IMR-90 (cell line): ENCODE data around the gene WAS. TPM values are rescaled to one million over a fixed set of nuclear protein-coding genes. Genes with fewer than 3 reads are reported as not detected.

Experiments used
- ATAC-seq: fragments of 200-7000 bp; cut with Tn5 transposase; 2 replicates; pipeline ENCODE4 v1.9.1; 2020; ENCODE audit warnings: low read depth, mild to moderate bottlenecking, moderate library complexity
- BruUV-seq: library from RNA; stranded (reverse); fragments of 400-500 nt; replicated peaks from 2 replicates; lab custom pipeline; 2021; lab: Mats Ljungman, UMichigan
- CTCF ChIA-PET: fragments of 300-600 bp; formaldehyde crosslinking; extraction: SDS; loops from one replicate; lab custom pipeline; 2021; ENCODE audit warnings: antibody characterized with exemption; lab: Yijun Ruan, JAX
- POLR2A ChIA-PET: fragments of 300-600 bp; sonication (Branson Sonifier 250); formaldehyde crosslinking; loops from one replicate; lab custom pipeline; 2022; ENCODE audit warnings: antibody characterized with exemption; ENCODE audit not compliant: unreplicated experiment; lab: Charles Lee
- DNase-seq: peaks from one replicate; pipeline ENCODE4 v3.0.0; 2013
- H2AFZ ChIP-seq: replicated peaks from 2 replicates; pipeline ENCODE3; 2013; ENCODE audit warnings: low read length, mild to moderate bottlenecking; ENCODE audit not compliant: poor library complexity
- H2AK5ac ChIP-seq: 2 replicates; pipeline ENCODE4 v1.6.1; 2013; ENCODE audit warnings: low read depth, low read length, inconsistent platforms
- H2AK9ac ChIP-seq: replicated peaks from 2 replicates; pipeline ENCODE3; 2013; ENCODE audit warnings: mild to moderate bottlenecking, low read depth, low read length, moderate library complexity; ENCODE audit not compliant: poor library complexity
- H2BK120ac ChIP-seq: 2 replicates; pipeline ENCODE4 v1.6.1; 2013; ENCODE audit warnings: low read depth, low read length, inconsistent platforms
- H2BK15ac ChIP-seq: 3 replicates; pipeline ENCODE4 v1.6.1; 2013; ENCODE audit warnings: low read depth, low read length, inconsistent platforms
- H2BK20ac ChIP-seq: 2 replicates; pipeline ENCODE4 v1.6.1; 2013; ENCODE audit warnings: low read depth, mild to moderate bottlenecking, inconsistent platforms, low read length, moderate library complexity
- H2BK5ac ChIP-seq: 2 replicates; pipeline ENCODE4 v1.6.1; 2013; ENCODE audit warnings: mild to moderate bottlenecking, low read depth, low read length, inconsistent platforms; ENCODE audit not compliant: poor library complexity, severe bottlenecking
- H3K14ac ChIP-seq: replicated peaks from 2 replicates; pipeline ENCODE4 v1.6.1; 2013; ENCODE audit warnings: low read depth, low read length, inconsistent platforms
- H3K18ac ChIP-seq: 2 replicates; pipeline ENCODE4 v1.6.1; 2013; ENCODE audit warnings: low read depth, low read length, control low read depth
- H3K23ac ChIP-seq: 2 replicates; pipeline ENCODE4 v1.6.1; 2013; ENCODE audit warnings: low read depth, low read length, inconsistent platforms
- H3K27ac ChIP-seq: 2 replicates; pipeline ENCODE4 v1.5.1; 2013; ENCODE audit warnings: mild to moderate bottlenecking, control low read depth, low read length; ENCODE audit not compliant: insufficient read depth
- H3K27me3 ChIP-seq: 2 replicates; pipeline ENCODE4 v1.6.1; 2013; ENCODE audit warnings: low read length; ENCODE audit not compliant: control insufficient read depth, insufficient read depth
- H3K36me3 ChIP-seq: 2 replicates; pipeline ENCODE4 v1.6.1; 2013; ENCODE audit warnings: low read length, mixed read lengths; ENCODE audit not compliant: control insufficient read depth, insufficient read depth
- H3K4ac ChIP-seq: 2 replicates; pipeline ENCODE4 v1.6.1; 2013; ENCODE audit warnings: low read depth, low read length, inconsistent platforms
- H3K4me1 ChIP-seq: 2 replicates; pipeline ENCODE4 v1.6.1; 2013; ENCODE audit warnings: low read length, mixed read lengths; ENCODE audit not compliant: control insufficient read depth, insufficient read depth
- H3K4me2 ChIP-seq: 2 replicates; pipeline ENCODE4 v1.6.1; 2013; ENCODE audit warnings: low read depth, mild to moderate bottlenecking, control low read depth, low read length, moderate library complexity
- H3K4me3 ChIP-seq: 2 replicates; pipeline ENCODE4 v1.5.1; 2013; ENCODE audit warnings: low read depth, mild to moderate bottlenecking, control low read depth, low read length, moderate library complexity; ENCODE audit not compliant: insufficient read depth
- H3K56ac ChIP-seq: 2 replicates; pipeline ENCODE4 v1.6.1; 2013; ENCODE audit warnings: low read length, inconsistent platforms; ENCODE audit not compliant: insufficient read depth; ENCODE audit errors: extremely low read depth
- H3K79me1 ChIP-seq, 2 experiments: 2 replicates each; pipeline ENCODE4 v1.6.1; 2013; ENCODE audit warnings: low read length in 2 of 2, inconsistent platforms in 1 of 2, low read depth in 1 of 2
- H3K9ac ChIP-seq: 2 replicates; pipeline ENCODE4 v1.6.1; 2013; ENCODE audit warnings: low read depth, low read length, control low read depth
- H3K9me1 ChIP-seq: 2 replicates; pipeline ENCODE4 v1.6.1; 2013; ENCODE audit warnings: low read length, inconsistent platforms; ENCODE audit not compliant: insufficient read depth
- H3K9me3 ChIP-seq: 2 replicates; pipeline ENCODE4 v1.6.1; 2013; ENCODE audit warnings: low read length; ENCODE audit not compliant: control insufficient read depth, insufficient read depth
- H4K20me1 ChIP-seq: 2 replicates; pipeline ENCODE4 v1.6.1; 2013; ENCODE audit warnings: low read length, inconsistent platforms; ENCODE audit not compliant: insufficient read depth
- H4K5ac ChIP-seq: 2 replicates; pipeline ENCODE4 v1.6.1; 2013; ENCODE audit warnings: mild to moderate bottlenecking, low read depth, low read length, control low read depth
- H4K8ac ChIP-seq, 2 experiments: 2 replicates each; pipeline ENCODE4 v1.6.1; 2013; ENCODE audit warnings: low read depth in 2 of 2, low read length in 2 of 2, control low read depth in 1 of 2, inconsistent platforms in 1 of 2
- H4K91ac ChIP-seq: 2 replicates; pipeline ENCODE4 v1.6.1; 2013; ENCODE audit warnings: low read depth, low read length, inconsistent platforms; ENCODE audit not compliant: insufficient read depth
- BHLHE40 ChIP-seq: fragments of 150-350 bp; IDR thresholded peaks from 2 replicates; pipeline ENCODE4 v1.6.1; 2016; ENCODE audit warnings: mild to moderate bottlenecking, low read depth, low read length
- CEBPB ChIP-seq: IDR thresholded peaks from 2 replicates; pipeline ENCODE4 v1.6.1; 2012; ENCODE audit warnings: low read depth, low read length, improper control_type of control experiment
- CHD1 ChIP-seq: IDR thresholded peaks from 2 replicates; pipeline ENCODE4 v1.6.1; 2012; ENCODE audit warnings: low read depth, low read length, improper control_type of control experiment
- CTCF ChIP-seq: conservative IDR thresholded peaks from 2 replicates; pipeline ENCODE4 v1.5.1; 2012; ENCODE audit warnings: mild to moderate bottlenecking, low read depth, low read length, improper control_type of control experiment
- ELK1 ChIP-seq: fragments of 150-350 bp; IDR thresholded peaks from 2 replicates; pipeline ENCODE4 v1.6.1; 2016; ENCODE audit warnings: low read depth, mild to moderate bottlenecking, low read length, moderate library complexity, borderline replicate concordance
- FOS ChIP-seq: fragments of 150-350 bp; IDR thresholded peaks from 2 replicates; pipeline ENCODE4 v1.6.1; 2016; ENCODE audit warnings: low read depth, low read length
- MAFK ChIP-seq: IDR thresholded peaks from 2 replicates; pipeline ENCODE4 v1.6.1; 2012; ENCODE audit warnings: low read depth, low read length, improper control_type of control experiment
- MAZ ChIP-seq: IDR thresholded peaks from 2 replicates; pipeline ENCODE4 v1.6.1; 2012; ENCODE audit warnings: low read depth, mild to moderate bottlenecking, low read length, improper control_type of control experiment, moderate library complexity, borderline replicate concordance
- MXI1 ChIP-seq: IDR thresholded peaks from 2 replicates; pipeline ENCODE4 v1.6.1; 2012; ENCODE audit warnings: low read depth, mild to moderate bottlenecking, low read length, moderate library complexity, borderline replicate concordance
- NFE2L2 ChIP-seq: fragments of 150-350 bp; IDR thresholded peaks from 2 replicates; pipeline ENCODE4 v1.6.1; 2016; ENCODE audit warnings: low read depth, mild to moderate bottlenecking, low read length
- POLR2A ChIP-seq: IDR thresholded peaks from 2 replicates; pipeline ENCODE4 v1.6.1; 2012; ENCODE audit warnings: mild to moderate bottlenecking, low read depth, low read length
- RAD21 ChIP-seq: IDR thresholded peaks from 2 replicates; pipeline ENCODE4 v1.6.1; 2012; ENCODE audit warnings: low read length, improper control_type of control experiment
- RCOR1 ChIP-seq: IDR thresholded peaks from 2 replicates; pipeline ENCODE4 v1.6.1; 2012; ENCODE audit warnings: mild to moderate bottlenecking, low read length, improper control_type of control experiment; ENCODE audit not compliant: insufficient replicate concordance
- RFX5 ChIP-seq: IDR thresholded peaks from 2 replicates; pipeline ENCODE4 v1.8.0; 2012; ENCODE audit warnings: low read depth, mild to moderate bottlenecking, low read length, moderate library complexity
- SMC3 ChIP-seq: fragments of 150-350 bp; IDR thresholded peaks from 2 replicates; pipeline ENCODE4 v1.6.1; 2016; ENCODE audit warnings: low read depth, mild to moderate bottlenecking, antibody characterized with exemption, low read length, moderate library complexity
- USF2 ChIP-seq: fragments of 150-350 bp; IDR thresholded peaks from 2 replicates; pipeline ENCODE4 v1.6.1; 2017; ENCODE audit warnings: mild to moderate bottlenecking, antibody characterized with exemption, low read length, low read depth
- WGBS, 2 experiments: methylation state at CpG; one replicate each; pipeline versions ENCODE4 v1.1.5 to v1.1.7; 2013; ENCODE audit warnings: missing lambda C conversion rate in 2 of 2; ENCODE audit not compliant: insufficient read length in 1 of 2; ENCODE audit errors: extremely low coverage in 2 of 2; 5-methylcytosine and 5-hydroxymethylcytosine counted together
- dilution Hi-C: fragments of 300-500 bp; cut with HindIII; formaldehyde crosslinking; loops from one replicate; pipeline ENCODE4 v1.14.3; 2018; ENCODE audit warnings: low sequenced_read_pairs; ENCODE audit not compliant: unreplicated experiment
- in situ Hi-C: fragments of 300-500 bp; cut with MboI; formaldehyde crosslinking; loops from 3 replicates; pipeline ENCODE4 v1.14.3; 2019; ENCODE audit warnings: low sequenced_read_pairs, inconsistent platforms, mixed read lengths
- intact Hi-C: fragments of 100-400 bp; cut with micrococcal nuclease; formaldehyde crosslinking; loops from 2 replicates; pipeline ENCODE4 v1.10.0; 2022
- polyA plus RNA-seq, 3 experiments: library from polyadenylated mRNA; depleted of rRNA; stranded (reverse); fragments of >200 nt; gene quantifications; 2 replicates each; pipeline ENCODE4 v1.2.3, GENCODE V29; 2012; ENCODE audit warnings: low replicate concordance in 1 of 3
- total RNA-seq: library from RNA; depleted of rRNA; stranded (reverse); fragments of >200 nt; gene quantifications from 2 replicates; pipeline ENCODE4 v1.2.3, GENCODE V29; 2012

Gene WAS
- total and polyA plus RNA-seq, 2 of the 4 experiments (the other 2 are of a cell fraction), result 0.14 TPM; not detected in 1

GRCh38 chrX:48713847-48714246, 30.2 kb downstream of the WAS start:
- H2AK5ac ChIP-seq, result no peak overlapping the region
- 20% methylated on average over 1 of the region's 2 CpGs; no CpG with 5 or more reads in 1 of the 2 experiments for WGBS, 2 experiments
- no peak overlapping the region for H3K4ac ChIP-seq
- peaks cover 3% of the 10 kb centered on the region; the same call in 1 of the 2 replicates for H3K9me3 ChIP-seq
- TF ChIP-seq BHLHE40 (no peak), RAD21 (no peak), MAZ (no peak), RFX5 (no peak), CEBPB (no peak), NFE2L2 (no peak), FOS (no peak), ELK1 (no peak), MAFK (no peak), MXI1 (no peak), POLR2A (no peak), CHD1 (no peak), RCOR1 (no peak), USF2 (no peak), SMC3 (no peak), CTCF (no peak)
- H3K18ac ChIP-seq, result no peak overlapping the region
- H3K79me1 ChIP-seq, result no peaks in the 10 kb centered on the region
- no peak overlapping the region for H3K56ac ChIP-seq
- no peak overlapping the region for H3K23ac ChIP-seq
- H2BK120ac ChIP-seq, result no peak overlapping the region
- H4K5ac ChIP-seq, result no peak overlapping the region
- POLR2A ChIA-PET, result no interaction called here
- no peak overlapping the region for H3K27ac ChIP-seq
- 0 out of 2 replicates have a peak, but pooled peaks cover 2% of the 10 kb centered on the region for H3K4me1 ChIP-seq
- BruUV-seq, result no TSS peak
- no peak overlapping the region for H4K8ac ChIP-seq
- H3K14ac ChIP-seq, result no peak overlapping the region
- DNase-seq, result no peak
- H4K91ac ChIP-seq, result no peak overlapping the region
- CTCF ChIA-PET, result no interaction called here
- H4K20me1 ChIP-seq, result no peaks in the 10 kb centered on the region
- in situ Hi-C loops (no loop called here), intact Hi-C loops (no loop called here), dilution Hi-C loops (no loop called here)
- H3K4me3 ChIP-seq, result no peak overlapping the region
- H3K27me3 ChIP-seq, result no peaks in the 10 kb centered on the region; the same call in 1 of the 2 replicates
- no peak overlapping the region for H2AFZ ChIP-seq
- no peak overlapping the region for H2AK9ac ChIP-seq
- no peaks in the 10 kb centered on the region for H3K9me1 ChIP-seq
- ATAC-seq, result no peak
- no peaks in the 10 kb centered on the region for H3K36me3 ChIP-seq
- no peak overlapping the region for H3K9ac ChIP-seq
- no peak overlapping the region for H3K4me2 ChIP-seq
- no peak overlapping the region for H2BK5ac ChIP-seq
- no peak overlapping the region for H2BK15ac ChIP-seq
- H2BK20ac ChIP-seq, result no peak overlapping the region
